HG03521 (cell line): ENCODE data around the gene RLF.

ENCODE experiments used
- ATAC-seq: cut with Tn5 transposase; IDR thresholded peaks from one replicate; pipeline ENCODE4 v1.9.1; 2021; ENCODE audit warnings: mild to moderate bottlenecking, moderate library complexity; ENCODE audit not compliant: unreplicated experiment

Gene RLF

GRCh38 chr1:40239626-40240025 is 78.4 kb downstream of the RLF start:
- no peak for ATAC-seq

GRCh38 chr1:40240390-40240789 is 79.2 kb downstream of the RLF start:
- no peak for ATAC-seq

- no peak for ATAC-seq
Measured at GRCh38 chr1:40241362-40241761, 80.2 kb downstream of the RLF start.

GRCh38 chr1:40243351-40243750 is 82.2 kb downstream of the RLF start:
- ATAC-seq = no peak

GRCh38 chr1:40244138-40244744 is 83.1 kb downstream of the RLF start:
- ATAC-seq = no peak

- no peak for ATAC-seq
Measured at GRCh38 chr1:40245686-40246085, 84.5 kb downstream of the RLF start.

- ATAC-seq = no peak
Measured at GRCh38 chr1:40247655-40248054, 86.5 kb downstream of the RLF start, which contains the start of gene TMCO2. Gene TMCO2, plus strand, starts transcription at chr1:40247937. Its CDS starts 57 bp downstream, at chr1:40247994.

GRCh38 chr1:40248412-40248811 is 87.2 kb downstream of the RLF start:
- ATAC-seq = no peak

GRCh38 chr1:40251456-40251855 is 90.3 kb downstream of the RLF start:
- ATAC-seq = no peak

GRCh38 chr1:40252601-40253000 is 91.4 kb downstream of the RLF start:
- no peak for ATAC-seq

GRCh38 chr1:40255231-40255630 is 94.0 kb downstream of the RLF start:
- ATAC-seq = no peak

GRCh38 chr1:40256401-40257084 is 95.4 kb downstream of the RLF start:
- no peak for ATAC-seq

- peak; percentile 3 for ATAC-seq
Measured at GRCh38 chr1:40257313-40257687, 96.1 kb downstream of the RLF start.

GRCh38 chr1:40257688-40258444 is 96.7 kb downstream of the RLF start, which contains the start of gene ZMPSTE24:
Gene ZMPSTE24, plus strand, starts transcription at chr1:40258236. Its CDS starts 36 bp downstream, at chr1:40258272.
- ATAC-seq = peak; percentile 91

- no peak for ATAC-seq
Measured at GRCh38 chr1:40258445-40258769, 97.2 kb downstream of the RLF start.

GRCh38 chr1:40264354-40264781 is 103.2 kb downstream of the RLF start:
- no peak for ATAC-seq

GRCh38 chr1:40265298-40265697 is 104.1 kb downstream of the RLF start:
- no peak for ATAC-seq

GRCh38 chr1:40265919-40266318 is 104.7 kb downstream of the RLF start:
- no peak for ATAC-seq

- ATAC-seq = no peak
Measured at GRCh38 chr1:40266786-40267535, 105.8 kb downstream of the RLF start.

- no peak for ATAC-seq
Measured at GRCh38 chr1:40267767-40268187, 106.6 kb downstream of the RLF start.

GRCh38 chr1:40268211-40268610 is 107.0 kb downstream of the RLF start:
- ATAC-seq = no peak
